ENCODE data around the gene GAREM1. TPM values are rescaled to one million over a fixed set of nuclear protein-coding genes. Genes with fewer than 3 reads are reported as not detected.

The GAREM1 gene
- total and polyA plus RNA-seq, 9 of the 15 experiments (the other 6 are each of a cell fraction or from before 2014, with no cell fraction given): 0.03 to 0.33 (median 0.07) TPM; not detected in 1

DNA sequence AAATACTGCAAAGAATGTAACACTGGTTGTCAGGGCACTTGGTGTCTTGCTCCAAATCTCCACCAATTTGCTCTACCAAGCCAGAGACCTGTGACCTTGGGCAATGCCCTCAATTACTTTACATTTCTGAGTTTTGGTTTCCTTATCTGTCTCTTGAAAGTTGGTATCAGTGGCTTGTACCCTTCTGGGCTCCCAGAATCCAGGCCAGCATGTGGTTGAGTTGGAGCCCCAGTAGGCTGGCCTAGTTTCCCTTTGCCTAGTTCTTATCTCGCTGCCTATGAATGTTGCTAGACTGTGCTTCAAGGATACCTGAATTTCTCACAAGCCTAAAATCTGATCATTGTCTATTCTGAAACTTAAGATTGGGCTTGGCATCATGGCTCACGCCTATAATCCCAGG lies 254.3 kb downstream of the GAREM1 start (continued):
- TF ChIP-seq, protein P1, sequence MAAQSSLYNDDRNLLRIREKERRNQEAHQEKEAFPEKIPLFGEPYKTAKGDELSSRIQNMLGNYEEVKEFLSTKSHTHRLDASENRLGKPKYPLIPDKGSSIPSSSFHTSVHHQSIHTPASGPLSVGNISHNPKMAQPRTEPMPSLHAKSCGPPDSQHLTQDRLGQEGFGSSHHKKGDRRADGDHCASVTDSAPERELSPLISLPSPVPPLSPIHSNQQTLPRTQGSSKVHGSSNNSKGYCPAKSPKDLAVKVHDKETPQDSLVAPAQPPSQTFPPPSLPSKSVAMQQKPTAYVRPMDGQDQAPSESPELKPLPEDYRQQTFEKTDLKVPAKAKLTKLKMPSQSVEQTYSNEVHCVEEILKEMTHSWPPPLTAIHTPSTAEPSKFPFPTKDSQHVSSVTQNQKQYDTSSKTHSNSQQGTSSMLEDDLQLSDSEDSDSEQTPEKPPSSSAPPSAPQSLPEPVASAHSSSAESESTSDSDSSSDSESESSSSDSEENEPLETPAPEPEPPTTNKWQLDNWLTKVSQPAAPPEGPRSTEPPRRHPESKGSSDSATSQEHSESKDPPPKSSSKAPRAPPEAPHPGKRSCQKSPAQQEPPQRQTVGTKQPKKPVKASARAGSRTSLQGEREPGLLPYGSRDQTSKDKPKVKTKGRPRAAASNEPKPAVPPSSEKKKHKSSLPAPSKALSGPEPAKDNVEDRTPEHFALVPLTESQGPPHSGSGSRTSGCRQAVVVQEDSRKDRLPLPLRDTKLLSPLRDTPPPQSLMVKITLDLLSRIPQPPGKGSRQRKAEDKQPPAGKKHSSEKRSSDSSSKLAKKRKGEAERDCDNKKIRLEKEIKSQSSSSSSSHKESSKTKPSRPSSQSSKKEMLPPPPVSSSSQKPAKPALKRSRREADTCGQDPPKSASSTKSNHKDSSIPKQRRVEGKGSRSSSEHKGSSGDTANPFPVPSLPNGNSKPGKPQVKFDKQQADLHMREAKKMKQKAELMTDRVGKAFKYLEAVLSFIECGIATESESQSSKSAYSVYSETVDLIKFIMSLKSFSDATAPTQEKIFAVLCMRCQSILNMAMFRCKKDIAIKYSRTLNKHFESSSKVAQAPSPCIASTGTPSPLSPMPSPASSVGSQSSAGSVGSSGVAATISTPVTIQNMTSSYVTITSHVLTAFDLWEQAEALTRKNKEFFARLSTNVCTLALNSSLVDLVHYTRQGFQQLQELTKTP (IDR thresholded peaks at IDR 0.05; ENCODE audit: low read depth in 1 of 2, partially characterized antibody in 2 of 2): no peak
- TF ChIP-seq HNRNPLL (IDR thresholded peaks at IDR 0.05; ENCODE audit: low read depth, low read length, poor library complexity, severe bottlenecking): no peak
- TF ChIP-seq, protein P2, sequence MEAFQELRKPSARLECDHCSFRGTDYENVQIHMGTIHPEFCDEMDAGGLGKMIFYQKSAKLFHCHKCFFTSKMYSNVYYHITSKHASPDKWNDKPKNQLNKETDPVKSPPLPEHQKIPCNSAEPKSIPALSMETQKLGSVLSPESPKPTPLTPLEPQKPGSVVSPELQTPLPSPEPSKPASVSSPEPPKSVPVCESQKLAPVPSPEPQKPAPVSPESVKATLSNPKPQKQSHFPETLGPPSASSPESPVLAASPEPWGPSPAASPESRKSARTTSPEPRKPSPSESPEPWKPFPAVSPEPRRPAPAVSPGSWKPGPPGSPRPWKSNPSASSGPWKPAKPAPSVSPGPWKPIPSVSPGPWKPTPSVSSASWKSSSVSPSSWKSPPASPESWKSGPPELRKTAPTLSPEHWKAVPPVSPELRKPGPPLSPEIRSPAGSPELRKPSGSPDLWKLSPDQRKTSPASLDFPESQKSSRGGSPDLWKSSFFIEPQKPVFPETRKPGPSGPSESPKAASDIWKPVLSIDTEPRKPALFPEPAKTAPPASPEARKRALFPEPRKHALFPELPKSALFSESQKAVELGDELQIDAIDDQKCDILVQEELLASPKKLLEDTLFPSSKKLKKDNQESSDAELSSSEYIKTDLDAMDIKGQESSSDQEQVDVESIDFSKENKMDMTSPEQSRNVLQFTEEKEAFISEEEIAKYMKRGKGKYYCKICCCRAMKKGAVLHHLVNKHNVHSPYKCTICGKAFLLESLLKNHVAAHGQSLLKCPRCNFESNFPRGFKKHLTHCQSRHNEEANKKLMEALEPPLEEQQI (IDR thresholded peaks at IDR 0.05): no peak
- TF ChIP-seq, protein P3, sequence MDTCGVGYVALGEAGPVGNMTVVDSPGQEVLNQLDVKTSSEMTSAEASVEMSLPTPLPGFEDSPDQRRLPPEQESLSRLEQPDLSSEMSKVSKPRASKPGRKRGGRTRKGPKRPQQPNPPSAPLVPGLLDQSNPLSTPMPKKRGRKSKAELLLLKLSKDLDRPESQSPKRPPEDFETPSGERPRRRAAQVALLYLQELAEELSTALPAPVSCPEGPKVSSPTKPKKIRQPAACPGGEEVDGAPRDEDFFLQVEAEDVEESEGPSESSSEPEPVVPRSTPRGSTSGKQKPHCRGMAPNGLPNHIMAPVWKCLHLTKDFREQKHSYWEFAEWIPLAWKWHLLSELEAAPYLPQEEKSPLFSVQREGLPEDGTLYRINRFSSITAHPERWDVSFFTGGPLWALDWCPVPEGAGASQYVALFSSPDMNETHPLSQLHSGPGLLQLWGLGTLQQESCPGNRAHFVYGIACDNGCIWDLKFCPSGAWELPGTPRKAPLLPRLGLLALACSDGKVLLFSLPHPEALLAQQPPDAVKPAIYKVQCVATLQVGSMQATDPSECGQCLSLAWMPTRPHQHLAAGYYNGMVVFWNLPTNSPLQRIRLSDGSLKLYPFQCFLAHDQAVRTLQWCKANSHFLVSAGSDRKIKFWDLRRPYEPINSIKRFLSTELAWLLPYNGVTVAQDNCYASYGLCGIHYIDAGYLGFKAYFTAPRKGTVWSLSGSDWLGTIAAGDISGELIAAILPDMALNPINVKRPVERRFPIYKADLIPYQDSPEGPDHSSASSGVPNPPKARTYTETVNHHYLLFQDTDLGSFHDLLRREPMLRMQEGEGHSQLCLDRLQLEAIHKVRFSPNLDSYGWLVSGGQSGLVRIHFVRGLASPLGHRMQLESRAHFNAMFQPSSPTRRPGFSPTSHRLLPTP (IDR thresholded peaks at IDR 0.05; ENCODE audit: borderline replicate concordance, extremely low read depth, insufficient read length): no peak
